ENCODE measurements around the gene IFNA5.

Gene IFNA5

GRCh38 chr9:21294364-21294774 lies 10.7 kb downstream of the IFNA5 start:
- no peak for DNase-seq (ENCODE audit: low read depth)

GRCh38 chr9:21289848-21290247 lies 15.3 kb downstream of the IFNA5 start:
- no peak for DNase-seq (ENCODE audit: low read depth)

GRCh38 chr9:21287280-21287679 lies 17.8 kb downstream of the IFNA5 start:
- no peak for DNase-seq (ENCODE audit: low read depth)

- no peak for DNase-seq (ENCODE audit: low read depth)
Observed at GRCh38 chr9:21286659-21287058, 18.5 kb downstream of the IFNA5 start.

- no peak for DNase-seq (ENCODE audit: low read depth)
Observed at GRCh38 chr9:21286099-21286498, 19.0 kb downstream of the IFNA5 start.

GRCh38 chr9:21281275-21281674 lies 23.8 kb downstream of the IFNA5 start:
- DNase-seq (ENCODE audit: low read depth) = no peak

- no peak for DNase-seq (ENCODE audit: low read depth)
Observed at GRCh38 chr9:21268347-21268657, 36.8 kb downstream of the IFNA5 start.

- no peak for DNase-seq (ENCODE audit: low read depth)
Observed at GRCh38 chr9:21267485-21268346, 37.4 kb downstream of the IFNA5 start.

GRCh38 chr9:21266733-21267484 lies 38.2 kb downstream of the IFNA5 start:
- no peak for DNase-seq (ENCODE audit: low read depth)

- no peak for DNase-seq (ENCODE audit: low read depth)
Observed at GRCh38 chr9:21265421-21266189, 39.5 kb downstream of the IFNA5 start.

GRCh38 chr9:21255538-21256212 lies 49.4 kb downstream of the IFNA5 start:
- no peak for DNase-seq (ENCODE audit: low read depth)
